Tibial nerve (tissue), 4 donors: ENCODE data around the gene NDUFS1. TPM values are rescaled to one million over a fixed set of nuclear protein-coding genes. Genes with fewer than 3 reads are reported as not detected.
"Not testable (repeated sequence)": the region's sequence is repeated elsewhere in the genome, so short reads cannot be mapped to it uniquely, and the experiment has no call there.

Experiments used
- DNase-seq, 2 donors: peaks; one replicate each; pipeline ENCODE4 v3.0.0-alpha.2; 2019; ENCODE audit warnings: low spot score in 2 of 2
- H3K27ac ChIP-seq, 4 donors: fragments of 200-600 bp; sonication (generic) in 3 of 4; one replicate each; pipeline ENCODE4 v1.5.1; 2017 to 2019; ENCODE audit warnings: mild to moderate bottlenecking in 1 of 4
- H3K27me3 ChIP-seq, 2 donors: fragments of 200-600 bp; sonication (generic) in 1 of 2; one replicate each; pipeline versions ENCODE4 v1.5.1 to v1.6.0; 2017 to 2019
- H3K36me3 ChIP-seq, 3 donors: fragments of 200-600 bp; sonication (generic); one replicate each; pipeline ENCODE4 v1.5.1; 2018 to 2019
- H3K4me1 ChIP-seq, 4 donors: fragments of 200-600 bp; sonication (generic) in 3 of 4; one replicate each; pipeline ENCODE4 v1.5.1; 2017 to 2019
- H3K4me3 ChIP-seq, 4 donors: fragments of 200-600 bp; sonication (generic) in 3 of 4; one replicate each; pipeline ENCODE4 v1.5.1; 2017 to 2019; ENCODE audit warnings: mild to moderate bottlenecking in 1 of 4, moderate library complexity in 1 of 4
- H3K9me3 ChIP-seq, 4 donors: fragments of 200-600 bp; sonication (generic) in 3 of 4; one replicate each; pipeline ENCODE4 v1.5.1; 2017 to 2019
- EP300 ChIP-seq, 2 donors: sonication (generic); formaldehyde crosslinking; IDR thresholded peaks; one replicate each; pipeline ENCODE4 v1.6.1; 2017; ENCODE audit warnings: antibody characterized with exemption in 2 of 2, mild to moderate bottlenecking in 1 of 2
- POLR2A ChIP-seq, 2 donors: fragments of 450-650 bp; IDR thresholded peaks; one replicate each; pipeline ENCODE4 v1.6.1; 2017; ENCODE audit warnings: antibody characterized with exemption in 2 of 2, mild to moderate bottlenecking in 2 of 2, moderate library complexity in 2 of 2
- WGBS, 2 donors: methylation state at CpG; one replicate each; pipeline ENCODE4 v1.1.5; 2018; 5-methylcytosine and 5-hydroxymethylcytosine counted together
- total RNA-seq, 4 donors: library from RNA; depleted of rRNA; stranded (reverse); fragments of >200 nt; gene quantifications; one replicate each; pipeline ENCODE4 v1.1.0, GENCODE V29; 2016
- TF ChIP-seq, protein P1 (sequence below), 5 experiments: fragments of 200-600 bp in 3 of 5; fragments of 450-650 bp in 2 of 5; sonication (generic) in 3 of 5; IDR thresholded peaks; one replicate each; pipeline ENCODE4 v1.5.1; 2016 to 2019; ENCODE audit warnings: antibody characterized with exemption in 5 of 5, mild to moderate bottlenecking in 3 of 5, moderate library complexity in 2 of 5

NDUFS1 gene
- total RNA-seq, 4 donors from 2014 or later = 37.8 to 68.6 (median 53.0) TPM

DNA sequence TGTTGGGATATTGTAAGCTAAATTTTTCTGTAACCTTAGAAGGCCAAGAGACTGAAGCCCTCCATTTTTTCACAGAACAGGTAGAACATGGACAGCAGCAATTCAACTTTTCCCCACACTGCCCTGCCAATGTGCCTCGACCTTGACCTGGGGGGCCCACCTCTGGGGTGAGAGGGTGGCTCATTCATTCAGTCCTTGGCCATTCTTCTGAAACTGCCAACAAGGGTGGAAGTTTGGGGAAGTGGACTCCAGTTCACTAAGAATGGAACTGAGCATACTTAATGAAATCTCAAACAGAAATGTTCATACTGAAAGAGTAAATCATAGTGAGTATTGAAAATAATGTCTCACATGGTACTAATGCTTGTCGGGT, 1.5 kb upstream of the NDUFS1 start:
- Histone ChIP-seq H3K4me1 (peaks cover 0 to 53% (median 24%) of the 10 kb centered on the region in 4 donors), H3K36me3 (peaks cover 0 to 35% (median 15%) of the 10 kb centered on the region in 3 donors), H3K27ac (peak overlapping the region in 3 of 4 donors; percentile 75 to 96 (median 95)), H3K4me3 (peak overlapping the region in 3 of 4 donors; percentile 74 to 96 (median 92)), H3K27me3 (no peaks in the 10 kb centered on the region), H3K9me3 (no peaks in the 10 kb centered on the region)
- TF ChIP-seq POLR2A (IDR thresholded peaks at IDR 0.05) = no peak
- TF ChIP-seq, protein P1, sequence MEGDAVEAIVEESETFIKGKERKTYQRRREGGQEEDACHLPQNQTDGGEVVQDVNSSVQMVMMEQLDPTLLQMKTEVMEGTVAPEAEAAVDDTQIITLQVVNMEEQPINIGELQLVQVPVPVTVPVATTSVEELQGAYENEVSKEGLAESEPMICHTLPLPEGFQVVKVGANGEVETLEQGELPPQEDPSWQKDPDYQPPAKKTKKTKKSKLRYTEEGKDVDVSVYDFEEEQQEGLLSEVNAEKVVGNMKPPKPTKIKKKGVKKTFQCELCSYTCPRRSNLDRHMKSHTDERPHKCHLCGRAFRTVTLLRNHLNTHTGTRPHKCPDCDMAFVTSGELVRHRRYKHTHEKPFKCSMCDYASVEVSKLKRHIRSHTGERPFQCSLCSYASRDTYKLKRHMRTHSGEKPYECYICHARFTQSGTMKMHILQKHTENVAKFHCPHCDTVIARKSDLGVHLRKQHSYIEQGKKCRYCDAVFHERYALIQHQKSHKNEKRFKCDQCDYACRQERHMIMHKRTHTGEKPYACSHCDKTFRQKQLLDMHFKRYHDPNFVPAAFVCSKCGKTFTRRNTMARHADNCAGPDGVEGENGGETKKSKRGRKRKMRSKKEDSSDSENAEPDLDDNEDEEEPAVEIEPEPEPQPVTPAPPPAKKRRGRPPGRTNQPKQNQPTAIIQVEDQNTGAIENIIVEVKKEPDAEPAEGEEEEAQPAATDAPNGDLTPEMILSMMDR (IDR thresholded peaks at IDR 0.05) = no peak
- TF ChIP-seq EP300 (IDR thresholded peaks at IDR 0.05) = no peak
- no peak for DNase-seq
- WGBS, 2 donors = 55 to 58% methylated on average over 2 of the region's 2 CpGs

DNA sequence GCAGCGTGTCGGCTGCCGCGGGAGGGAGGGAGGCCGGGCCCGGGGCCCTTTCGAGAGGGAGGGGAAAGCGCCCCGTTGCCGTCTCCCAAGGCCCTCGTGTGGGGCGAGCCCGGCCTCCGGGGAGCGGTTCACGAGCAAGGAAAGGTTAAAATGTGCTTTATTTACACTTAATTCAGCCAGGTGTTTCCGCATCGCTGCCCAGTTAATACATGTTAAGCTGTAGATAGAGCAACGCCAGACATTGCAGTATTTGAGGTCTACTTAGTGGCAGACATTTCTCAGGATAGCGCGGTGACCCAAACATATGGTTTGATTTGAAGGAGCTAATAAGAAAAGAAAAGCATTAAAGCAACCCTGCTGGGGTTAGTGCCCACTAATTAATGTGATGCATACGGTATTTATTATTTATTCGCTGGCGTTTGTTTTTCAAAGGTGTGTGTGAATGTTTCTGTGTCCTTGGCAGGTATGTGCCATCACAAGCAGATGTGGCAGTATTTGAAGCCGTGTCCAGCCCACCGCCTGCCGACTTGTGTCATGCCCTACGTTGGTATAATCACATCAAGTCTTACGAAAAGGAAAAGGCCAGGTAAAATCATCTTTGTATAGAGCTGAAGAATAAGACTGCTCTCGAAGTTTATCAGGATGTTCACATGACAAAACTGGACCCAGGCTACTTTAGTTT, 1.0 kb upstream of the NDUFS1 start:
- H3K4me1 ChIP-seq = peaks cover 0 to 58% (median 24%) of the 10 kb centered on the region in 4 donors
- DNase-seq = no peak
- peaks cover 0 to 35% (median 15%) of the 10 kb centered on the region in 3 donors for H3K36me3 ChIP-seq
- no peaks in the 10 kb centered on the region for H3K27me3 ChIP-seq
- H3K9me3 ChIP-seq = no peaks in the 10 kb centered on the region
- TF ChIP-seq POLR2A (IDR thresholded peaks at IDR 0.05) = no peak
- TF ChIP-seq, protein P1 (IDR thresholded peaks at IDR 0.05) = no peak
- no peak for TF ChIP-seq EP300 (IDR thresholded peaks at IDR 0.05)
- H3K27ac ChIP-seq = peak overlapping the region; percentile 75 to 96 (median 90)
- peak overlapping the region; percentile 74 to 96 (median 85) for H3K4me3 ChIP-seq
- WGBS, 2 donors = 5 to 7% methylated on average over 23 to 30 of the region's 30 CpGs

DNA sequence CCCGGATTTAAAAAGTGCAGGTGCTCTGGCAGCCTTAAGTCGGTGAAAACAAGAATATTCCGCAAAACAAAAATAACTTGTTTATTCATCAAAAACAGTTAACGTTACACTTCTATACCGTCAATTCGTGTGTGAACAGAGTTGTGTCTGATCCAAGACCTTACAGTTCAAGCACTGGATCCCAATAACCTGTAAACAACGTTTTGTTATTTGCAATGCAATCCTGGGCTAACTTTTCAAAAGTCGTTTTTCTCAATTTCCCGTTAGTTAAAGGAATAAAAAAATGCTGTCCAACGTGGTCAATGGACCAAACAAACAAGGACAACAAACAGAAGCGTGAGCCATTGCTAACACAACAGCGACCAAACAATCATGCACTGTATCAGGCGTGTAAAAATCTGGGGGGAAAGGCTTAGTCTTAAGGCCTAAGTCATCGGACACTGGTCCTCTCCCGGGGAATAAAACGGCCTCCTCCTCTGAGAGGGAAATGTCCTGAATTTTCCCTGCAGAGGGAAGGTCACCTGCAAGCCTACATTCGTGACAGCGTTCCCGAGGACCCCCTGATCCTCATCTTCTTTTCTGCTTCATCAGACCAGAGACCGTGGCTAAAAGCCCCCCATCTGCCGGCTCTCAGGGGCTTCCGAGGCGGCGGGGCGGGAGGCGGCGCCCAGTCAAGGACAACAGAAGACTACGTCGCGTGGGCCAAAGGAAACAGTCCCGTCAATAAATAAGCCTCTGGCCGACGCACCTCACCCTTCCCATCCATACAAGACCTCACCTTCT, 490 bp downstream of the NDUFS1 start:
- Histone ChIP-seq H3K4me3 (peak overlapping the region; percentile 74 to 96 (median 85)), H3K36me3 (peaks cover 0 to 27% (median 15%) of the 10 kb centered on the region in 3 donors), H3K4me1 (peaks cover 0 to 57% (median 24%) of the 10 kb centered on the region in 4 donors), H3K27me3 (no peaks in the 10 kb centered on the region), H3K27ac (peak overlapping the region; percentile 75 to 96 (median 90)), H3K9me3 (no peaks in the 10 kb centered on the region)
- WGBS, 2 donors = 0 to 1% methylated on average over 30 to 33 of the region's 33 CpGs
- no peak for TF ChIP-seq POLR2A (IDR thresholded peaks at IDR 0.05)
- TF ChIP-seq, protein P1 (IDR thresholded peaks at IDR 0.05) = no peak
- no peak for TF ChIP-seq EP300 (IDR thresholded peaks at IDR 0.05)
- DNase-seq = no peak

DNA sequence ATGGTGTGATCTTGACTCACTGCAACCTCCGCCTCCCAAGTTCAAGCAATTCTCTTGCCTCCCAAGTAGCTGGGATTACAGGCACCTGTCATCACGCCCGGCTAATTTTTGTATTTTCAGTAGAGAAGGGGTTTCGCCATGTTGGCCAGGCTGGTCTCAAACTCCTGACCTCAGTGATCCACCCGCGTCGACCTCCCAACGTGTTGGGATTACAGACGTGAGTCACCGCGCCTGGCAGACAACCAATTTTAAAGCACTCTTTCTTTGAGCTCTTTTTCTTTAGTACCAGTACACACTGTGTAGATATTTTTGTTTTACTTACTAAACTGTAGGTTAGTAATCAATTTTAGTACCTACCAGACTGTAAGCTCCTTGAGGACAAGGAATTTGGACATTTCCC, 2.2 kb downstream of the NDUFS1 start:
- 85 to 91% methylated on average over 11 of the region's 11 CpGs for WGBS, 2 donors
- DNase-seq = not testable (repeated sequence)

DNA sequence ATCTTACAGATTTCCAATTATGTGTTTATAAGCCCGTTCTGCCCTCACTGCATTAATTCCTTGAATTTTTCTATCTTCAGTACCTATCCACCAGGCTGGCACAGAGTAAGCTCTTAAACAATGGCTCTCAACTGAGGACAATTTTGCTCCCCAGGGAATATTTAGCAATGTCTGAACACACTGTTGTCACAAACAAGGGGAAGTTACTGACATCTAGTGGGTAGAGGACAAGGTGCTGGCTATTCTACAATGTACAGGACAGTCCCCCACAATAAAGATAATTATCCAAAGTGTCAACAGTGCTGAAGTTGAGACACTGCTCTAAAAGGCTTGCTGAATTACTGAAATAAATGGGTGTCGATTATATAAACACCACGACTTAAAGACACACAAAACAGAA, 5.0 kb downstream of the NDUFS1 start:
- peaks cover 0 to 36% (median 13%) of the 10 kb centered on the region in 4 donors for H3K4me1 ChIP-seq
- H3K27me3 ChIP-seq = no peaks in the 10 kb centered on the region
- peaks cover 0 to 28% (median 0%) of the 10 kb centered on the region in 3 donors for H3K36me3 ChIP-seq
- DNase-seq = no peak
- TF ChIP-seq POLR2A (IDR thresholded peaks at IDR 0.05) (no peak), EP300 (IDR thresholded peaks at IDR 0.05) (no peak)
- TF ChIP-seq, protein P1 (IDR thresholded peaks at IDR 0.05) = no peak
- H3K4me3 ChIP-seq = no peak overlapping the region
- 86 to 87% methylated on average over 3 of the region's 3 CpGs for WGBS, 2 donors
- H3K27ac ChIP-seq = no peak overlapping the region
- H3K9me3 ChIP-seq = no peaks in the 10 kb centered on the region

More for the DNA sequence above, 2.2 kb downstream of the NDUFS1 start:
- not testable (repeated sequence) for H3K9me3 ChIP-seq, H3K4me3 ChIP-seq, H3K27me3 ChIP-seq, H3K27ac ChIP-seq
- Histone ChIP-seq H3K36me3 (peaks cover 0 to 12% (median 7%) of the 10 kb centered on the region in 3 donors), H3K4me1 (peaks cover 0 to 53% (median 24%) of the 10 kb centered on the region in 4 donors)
